Muscle of back (tissue), 11 donors: ENCODE data around the gene KDELR3. TPM values are rescaled to one million over a fixed set of nuclear protein-coding genes. Genes with fewer than 3 reads are reported as not detected.

Experiments
- DNase-seq, 3 donors: peaks; one replicate each; pipeline versions ENCODE4 v3.0.0 to v3.0.0-alpha.2; 2013
- polyA plus RNA-seq, 10 donors: library from polyadenylated mRNA; unstranded; fragments of 120-200 nt; gene quantifications; one replicate each; pipeline ENCODE4 v1.2.1, GENCODE V29; 2013; ENCODE audit not compliant: insufficient read length in 10 of 10

Gene KDELR3
- polyA plus RNA-seq, 10 donors: 24.8 to 43.4 (median 37.7) TPM

- no peak for DNase-seq
These were observed 31.9 kb upstream of the KDELR3 start for GRCh38 chr22:38435965-38436364.

DNA sequence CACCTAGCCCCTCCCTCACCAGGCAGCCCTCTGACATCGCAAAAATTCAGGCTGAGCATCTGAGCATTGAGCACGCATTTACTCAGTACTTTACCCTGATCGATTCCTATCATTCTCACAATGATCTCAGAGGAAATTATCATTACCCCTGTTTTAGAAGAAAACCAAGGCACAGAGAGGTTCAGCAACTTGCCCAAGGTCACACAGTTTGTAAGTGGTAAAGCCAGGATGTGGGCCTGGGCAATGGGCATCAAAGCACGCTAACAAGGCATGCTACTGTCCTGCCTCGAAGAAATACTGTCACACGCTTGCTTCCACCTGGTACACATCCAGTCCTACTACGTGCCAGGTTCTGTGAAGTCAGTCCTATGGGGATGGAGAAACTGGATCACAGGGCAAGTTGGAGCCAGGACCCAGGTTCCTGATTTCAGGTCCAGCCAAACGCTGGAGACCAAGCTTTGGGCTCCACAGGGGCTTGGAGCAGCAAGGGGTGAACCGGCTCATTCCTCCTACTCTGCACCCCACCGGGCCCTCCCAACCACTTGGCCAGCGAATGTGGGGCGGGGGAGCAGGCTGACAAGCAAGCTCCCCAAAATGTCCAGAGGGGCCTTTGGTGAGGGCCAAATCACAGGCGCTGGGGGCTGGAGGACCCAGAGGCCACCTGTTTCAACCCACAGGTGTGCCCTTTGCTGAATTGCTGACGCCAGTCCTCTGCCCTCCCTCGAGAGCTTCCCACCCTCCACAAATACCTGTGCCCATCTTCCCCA lies 31.1 kb upstream of the KDELR3 start:
- DNase-seq: no peak

GRCh38 chr22:38437416-38437815 lies 30.5 kb upstream of the KDELR3 start:
- no peak for DNase-seq

DNA sequence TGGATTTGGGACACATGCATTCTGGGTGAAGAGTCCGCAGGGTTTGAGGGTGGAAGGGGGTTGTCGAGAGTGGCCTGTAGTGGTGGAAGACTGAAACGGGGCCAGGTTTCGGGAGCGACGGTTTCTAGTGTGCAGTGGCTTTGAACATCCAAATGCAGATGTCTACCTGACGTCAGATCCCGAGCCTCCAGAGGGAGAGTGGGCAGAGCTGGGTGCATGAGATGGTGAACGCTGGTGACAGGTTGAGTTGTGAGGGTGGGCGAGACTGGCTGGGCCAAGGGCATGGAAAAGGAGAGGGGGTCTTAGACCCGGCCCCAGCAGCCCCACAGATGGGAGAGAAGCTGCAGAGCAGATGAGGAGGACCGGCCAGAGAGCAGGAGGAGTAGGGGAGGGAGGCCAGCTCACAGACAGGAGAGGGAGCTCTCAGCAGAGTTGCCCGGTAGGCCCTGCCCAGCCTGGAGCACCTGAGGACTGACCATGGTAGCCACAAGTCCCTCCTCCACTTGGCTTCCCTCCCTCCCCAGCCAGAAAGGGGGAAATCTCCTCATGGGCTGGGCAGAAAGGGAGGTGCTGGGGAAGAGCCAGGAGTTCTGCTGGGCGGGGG lies 27.0 kb upstream of the KDELR3 start:
- DNase-seq: no peak

DNA sequence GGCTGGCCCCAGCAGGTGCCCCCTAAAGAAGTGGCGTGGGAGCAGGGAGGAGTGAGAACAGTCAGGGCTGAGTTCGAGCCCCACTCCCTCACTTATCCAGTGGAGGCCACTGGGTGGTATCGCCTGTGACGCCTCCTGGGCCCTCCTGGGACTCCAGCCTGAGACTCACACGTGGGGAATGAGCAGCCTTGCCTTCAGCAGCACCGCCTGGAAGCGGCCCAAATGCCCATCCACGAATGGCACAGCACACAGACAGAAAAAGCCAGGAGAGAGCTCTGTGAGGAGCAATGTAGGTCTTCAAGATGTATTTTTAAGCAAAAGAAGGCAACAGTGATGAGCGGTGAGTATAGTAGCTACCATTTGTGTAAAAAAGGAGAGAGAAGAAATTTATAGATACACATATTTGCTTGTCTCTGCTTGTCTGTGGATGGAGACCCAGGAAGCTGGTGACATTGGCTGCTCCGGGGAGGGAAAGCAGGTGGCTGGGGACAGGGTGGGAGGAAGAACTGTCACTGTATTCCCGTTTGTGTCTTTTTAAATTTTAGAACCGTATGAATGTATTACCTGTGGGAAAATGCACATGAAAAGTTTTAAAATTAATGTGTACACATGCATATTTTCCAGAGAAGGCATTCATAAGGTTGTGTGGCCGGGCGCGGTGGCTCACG lies 26.1 kb upstream of the KDELR3 start:
- no peak for DNase-seq

- no peak for DNase-seq
These were observed 24.8 kb upstream of the KDELR3 start for GRCh38 chr22:38442967-38443627.

DNA sequence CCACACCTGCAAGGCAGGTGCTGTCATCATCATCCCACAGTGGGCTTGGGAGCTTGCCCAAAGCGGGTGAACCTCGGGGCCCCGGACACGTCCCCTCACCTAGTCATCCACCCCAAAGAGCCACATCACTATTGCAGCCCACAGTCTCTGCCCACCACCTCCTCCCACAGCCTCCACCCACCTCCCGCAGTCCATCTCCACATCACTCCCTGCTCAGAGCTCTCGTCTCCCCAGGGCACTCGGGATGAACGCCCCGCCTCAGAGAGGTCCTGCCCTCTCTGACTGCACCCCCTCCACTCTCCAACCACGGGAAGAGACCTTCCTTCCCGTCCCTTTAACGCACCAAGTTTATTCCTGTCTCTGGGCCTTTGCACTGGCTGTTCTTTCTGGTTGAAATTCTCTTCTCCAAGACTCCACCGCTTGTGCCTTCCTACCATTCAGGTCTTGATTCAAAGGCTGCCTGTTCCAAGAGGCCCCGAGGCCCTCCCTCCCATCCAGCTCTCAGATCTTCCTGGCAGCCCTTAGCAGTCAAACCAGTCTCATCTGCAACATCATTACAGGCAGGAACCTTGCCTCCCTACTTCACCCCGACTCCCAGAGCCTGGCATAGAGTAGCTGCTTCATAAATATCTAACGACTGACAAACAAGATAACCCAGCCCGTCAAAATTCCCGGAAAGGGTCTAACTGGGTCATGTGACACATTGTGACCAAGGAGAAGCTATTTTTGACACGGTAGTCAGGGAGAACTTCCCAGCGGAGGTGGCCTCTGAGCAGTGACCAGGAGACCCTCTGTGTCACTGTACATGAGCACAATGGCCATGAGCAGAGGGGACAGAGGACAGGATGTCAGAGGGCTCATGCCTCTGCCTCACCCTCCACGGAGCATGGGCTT lies 24.0 kb upstream of the KDELR3 start:
- no peak for DNase-seq

DNA sequence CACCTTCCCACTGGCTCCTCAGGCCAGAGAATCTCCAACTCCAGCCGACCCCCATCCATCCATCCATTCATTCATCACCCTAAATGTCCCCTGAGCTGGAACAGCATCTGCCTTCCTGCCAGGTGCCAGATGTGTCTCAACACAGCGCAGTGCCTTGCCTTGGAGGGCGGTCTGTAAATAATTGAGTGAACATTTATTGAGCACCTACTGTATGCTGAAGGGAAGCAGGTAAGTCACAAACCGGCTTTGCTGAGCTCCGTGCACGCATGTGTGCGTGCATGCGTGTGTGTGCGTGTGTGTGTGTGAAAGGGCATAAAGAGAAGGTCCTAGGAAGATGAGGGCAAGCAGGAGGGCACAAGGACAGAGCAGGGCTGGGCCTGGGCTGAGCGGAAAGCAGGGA lies 23.1 kb upstream of the KDELR3 start:
- no peak for DNase-seq

- DNase-seq: no peak
These were observed 21.8 kb upstream of the KDELR3 start for GRCh38 chr22:38446018-38446601.

DNA sequence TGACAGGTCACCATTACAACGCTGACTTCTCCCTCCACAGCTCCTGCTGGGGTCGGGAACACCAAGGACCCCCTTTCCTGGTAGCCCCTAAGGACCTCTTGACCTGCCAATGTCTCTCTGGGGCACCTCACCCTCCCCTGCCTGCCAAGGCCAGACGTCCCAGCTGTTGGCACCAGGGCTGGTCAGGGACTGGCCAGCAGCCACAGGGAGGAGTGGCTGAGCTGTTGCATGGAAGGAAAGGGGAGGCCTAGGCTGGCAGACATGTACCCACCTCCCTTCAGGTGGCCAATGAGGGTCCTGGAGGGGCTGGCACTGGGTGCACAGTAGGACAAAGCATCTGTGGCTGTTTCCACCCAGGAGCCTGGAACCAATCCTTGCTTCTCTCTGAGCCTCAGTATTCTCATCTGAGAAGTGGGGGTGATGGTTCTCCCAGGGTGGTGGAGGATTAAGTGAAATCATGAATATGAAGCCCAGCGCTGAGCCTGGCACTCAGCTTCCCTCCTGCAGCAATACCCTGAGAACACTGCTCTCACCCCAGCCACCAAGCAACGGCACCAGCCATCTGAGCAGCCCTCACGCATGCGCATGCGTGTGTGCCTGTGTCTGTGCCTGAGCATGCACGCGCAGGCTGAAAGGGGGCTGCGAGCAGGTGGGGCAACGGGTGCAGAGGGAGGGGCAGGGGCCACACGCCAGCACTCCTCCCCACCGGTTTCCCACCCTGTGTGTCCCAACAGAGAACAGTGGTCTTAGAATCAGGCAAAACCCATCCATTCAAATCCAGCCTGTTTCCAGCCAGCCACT lies 18.8 kb upstream of the KDELR3 start:
- DNase-seq: no peak

GRCh38 chr22:38449776-38450175 lies 18.1 kb upstream of the KDELR3 start:
- DNase-seq: no peak

DNA sequence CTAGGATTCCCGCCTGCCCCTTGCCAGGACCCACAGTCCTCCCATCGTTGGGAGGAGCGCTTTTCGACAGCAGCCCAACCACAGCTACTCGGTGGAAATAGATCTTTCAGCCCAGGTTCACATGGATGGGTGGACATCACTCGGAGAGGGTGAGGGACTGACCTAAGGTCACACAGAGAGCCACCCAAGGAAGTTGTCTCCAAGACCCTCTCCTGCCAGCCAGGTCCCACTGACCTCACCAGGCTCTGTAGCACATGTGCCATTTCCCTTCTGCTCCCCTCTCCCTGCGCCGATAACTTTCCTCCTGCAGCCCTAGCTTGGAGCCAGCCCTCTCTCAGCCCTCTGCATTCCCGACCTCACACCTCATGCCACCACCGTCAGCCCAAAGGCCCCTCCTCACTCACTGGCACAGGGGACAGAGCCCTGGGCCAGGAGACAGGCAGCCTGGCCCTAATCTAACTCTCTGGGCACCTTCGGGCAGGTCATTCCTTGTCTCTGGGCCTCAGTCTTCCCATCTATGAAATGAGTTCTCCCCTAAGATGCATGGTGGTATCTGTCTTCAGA lies 17.6 kb upstream of the KDELR3 start:
- no peak for DNase-seq

DNA sequence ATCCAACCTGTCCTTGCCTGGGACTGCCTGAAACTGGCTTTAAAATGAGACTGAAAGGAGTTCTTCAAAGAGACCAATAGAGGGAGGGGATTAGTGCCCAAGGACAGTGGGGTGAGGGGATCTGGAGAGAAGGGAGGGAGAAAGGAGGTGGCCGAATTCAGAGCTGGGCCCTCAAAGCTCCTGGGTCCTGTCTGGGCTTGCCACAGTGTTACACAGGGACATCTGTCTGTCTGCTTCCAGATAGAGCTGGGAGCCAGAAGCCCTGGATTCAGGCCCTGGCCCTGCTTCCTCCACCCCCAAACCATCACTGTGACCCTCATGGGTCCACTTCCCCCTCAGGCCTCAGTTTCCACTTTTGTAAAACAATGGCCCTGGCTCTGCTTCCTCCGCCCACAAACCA lies 16.5 kb upstream of the KDELR3 start:
- no peak for DNase-seq

- no peak for DNase-seq
These were observed 16.0 kb upstream of the KDELR3 start for GRCh38 chr22:38451864-38452263.

GRCh38 chr22:38452373-38453065 lies 15.4 kb upstream of the KDELR3 start:
- peak in 1 of 3 donors; percentile 55 for DNase-seq

DNA sequence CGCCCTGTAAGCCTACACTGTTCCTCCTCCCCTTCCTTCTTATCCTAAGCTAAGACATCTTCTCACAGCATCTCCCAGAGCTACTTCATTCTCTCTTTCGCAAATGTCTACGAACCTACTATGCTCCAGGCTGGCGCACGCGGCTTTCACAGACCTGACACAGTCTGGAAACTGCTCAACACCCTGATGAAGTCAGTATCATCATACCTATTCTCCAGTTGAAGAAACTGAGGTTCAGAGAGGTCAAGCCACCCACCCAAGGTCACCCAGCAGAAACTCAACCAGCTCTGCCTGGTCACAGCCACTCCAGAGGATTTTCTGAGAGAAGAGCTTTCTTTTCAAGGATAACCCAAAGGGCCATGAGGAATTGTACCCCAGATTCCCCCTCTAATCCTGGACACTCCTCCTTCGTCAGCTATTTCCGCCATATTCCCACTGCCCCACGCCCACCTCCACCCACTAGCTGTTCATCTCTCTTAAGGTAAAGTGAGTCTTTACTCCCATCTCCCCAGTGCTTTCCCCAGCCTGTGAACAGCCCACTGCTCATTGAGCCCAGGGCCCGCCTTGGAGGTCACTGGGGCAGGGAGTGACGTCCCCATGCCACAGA lies 14.7 kb upstream of the KDELR3 start:
- no peak for DNase-seq

DNA sequence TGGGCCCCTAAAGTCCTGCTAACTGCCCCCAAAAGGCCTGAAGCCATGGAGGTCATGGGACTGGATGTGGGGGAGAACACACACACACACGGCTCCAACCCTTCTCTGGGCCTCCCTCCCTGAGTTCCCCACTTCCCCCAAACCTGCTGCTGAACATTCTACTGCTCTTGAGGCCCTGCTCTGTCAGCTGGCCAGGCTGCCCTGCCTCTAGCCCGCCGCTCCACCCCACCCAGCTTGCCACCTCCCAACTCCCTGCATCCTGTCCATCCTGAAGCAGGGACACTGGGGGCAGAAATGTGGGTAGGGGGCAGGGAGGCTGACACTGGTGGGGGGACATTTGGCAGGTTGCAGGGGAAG lies 13.9 kb upstream of the KDELR3 start:
- no peak for DNase-seq

DNA sequence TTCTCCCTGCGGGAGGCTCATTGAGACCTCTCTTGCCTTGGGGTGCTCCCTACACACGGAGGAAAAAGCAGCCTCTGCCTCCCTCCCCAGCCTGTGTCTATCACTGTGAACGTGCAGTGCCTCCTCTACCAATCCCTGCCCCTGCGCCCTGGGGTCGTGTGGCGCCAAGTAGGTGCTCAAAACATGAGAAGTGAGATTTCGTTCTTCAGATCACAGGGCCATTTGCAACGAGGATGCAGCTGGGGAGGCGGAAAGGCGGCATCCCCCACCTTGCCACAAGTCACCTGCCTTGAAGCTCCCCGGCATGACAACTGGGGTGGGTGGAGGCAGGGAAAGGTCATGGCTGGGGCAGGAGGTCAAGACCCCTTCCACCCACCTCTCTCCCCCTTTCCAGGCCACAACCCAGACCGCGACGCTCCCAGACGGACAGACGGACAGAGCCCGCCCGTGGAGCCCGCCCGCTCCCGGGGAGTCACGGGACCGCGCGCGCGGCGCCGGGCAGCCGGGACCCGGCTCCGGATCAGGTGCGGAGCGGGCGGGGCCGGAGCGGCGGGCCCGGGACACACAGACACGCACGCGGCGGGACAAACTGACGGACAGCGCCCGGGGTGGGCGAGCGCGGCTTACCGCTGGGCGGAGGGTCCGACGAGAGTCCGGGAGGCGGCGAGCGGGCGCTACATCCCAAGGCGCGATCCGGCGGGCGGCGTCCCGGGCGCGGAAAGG lies 13.4 kb upstream of the KDELR3 start:
- DNase-seq: peak in 1 of 3 donors; percentile 32
